ENCODE data around the gene IGFBP4.
"Not testable (repeated sequence)": the region's sequence is repeated elsewhere in the genome, so short reads cannot be mapped to it uniquely, and the experiment has no call there.

The IGFBP4 gene

DNA sequence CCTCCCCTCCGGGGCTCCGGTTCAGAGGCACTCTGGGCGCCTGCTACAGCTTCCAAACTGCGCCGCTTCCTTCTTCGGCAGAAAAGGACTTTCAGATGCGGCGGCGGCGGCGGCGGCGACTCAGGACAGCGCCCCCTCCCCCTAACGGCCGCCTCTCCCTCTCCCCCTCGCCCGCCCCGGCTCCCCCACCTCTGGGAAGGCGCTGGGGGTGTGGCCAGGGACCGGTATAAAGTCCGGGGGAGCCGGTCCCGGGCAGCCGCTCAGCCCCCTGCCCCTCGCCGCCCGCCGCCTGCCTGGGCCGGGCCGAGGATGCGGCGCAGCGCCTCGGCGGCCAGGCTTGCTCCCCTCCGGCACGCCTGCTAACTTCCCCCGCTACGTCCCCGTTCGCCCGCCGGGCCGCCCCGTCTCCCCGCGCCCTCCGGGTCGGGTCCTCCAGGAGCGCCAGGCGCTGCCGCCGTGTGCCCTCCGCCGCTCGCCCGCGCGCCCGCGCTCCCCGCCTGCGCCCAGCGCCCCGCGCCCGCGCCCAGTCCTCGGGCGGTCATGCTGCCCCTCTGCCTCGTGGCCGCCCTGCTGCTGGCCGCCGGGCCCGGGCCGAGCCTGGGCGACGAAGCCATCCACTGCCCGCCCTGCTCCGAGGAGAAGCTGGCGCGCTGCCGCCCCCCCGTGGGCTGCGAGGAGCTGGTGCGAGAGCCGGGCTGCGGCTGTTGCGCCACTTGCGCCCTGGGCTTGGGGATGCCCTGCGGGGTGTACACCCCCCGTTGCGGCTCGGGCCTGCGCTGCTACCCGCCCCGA, at the start of gene IGFBP4:
Gene IGFBP4, plus strand, starts transcription at position 255 of the 792 bp plus-strand sequence. Its CDS starts 286 bp downstream, at position 541.
- H3K4me3 ChIP-seq (ENCODE audit: low read depth, low read length): peak within 1 kb of the TSS; percentile 43

- no peak overlapping the region for H3K4me3 ChIP-seq (ENCODE audit: low read depth, low read length)
Observed at GRCh38 chr17:40399185-40399584, 44.1 kb upstream of the IGFBP4 start.

DNA sequence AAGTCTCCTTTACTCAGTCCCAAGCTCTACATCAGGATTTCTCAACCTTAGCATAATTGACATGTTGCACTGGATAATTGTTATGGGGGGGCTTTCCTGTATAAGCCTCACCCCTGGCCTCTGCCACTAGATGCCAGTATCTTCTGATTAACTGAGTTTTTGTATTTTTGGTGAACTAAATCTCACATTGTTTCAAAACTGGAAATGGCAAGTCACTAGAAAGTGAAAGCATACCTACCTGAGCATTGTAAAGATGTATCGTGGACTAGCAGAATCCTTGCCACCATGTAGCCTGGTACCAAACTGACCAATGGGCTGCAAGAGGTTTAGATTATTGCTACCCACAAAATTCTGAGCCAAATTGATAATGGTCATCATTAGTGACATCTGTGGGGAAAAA, 40.6 kb upstream of the IGFBP4 start:
- H3K4me3 ChIP-seq (ENCODE audit: low read depth, low read length): no peak overlapping the region

DNA sequence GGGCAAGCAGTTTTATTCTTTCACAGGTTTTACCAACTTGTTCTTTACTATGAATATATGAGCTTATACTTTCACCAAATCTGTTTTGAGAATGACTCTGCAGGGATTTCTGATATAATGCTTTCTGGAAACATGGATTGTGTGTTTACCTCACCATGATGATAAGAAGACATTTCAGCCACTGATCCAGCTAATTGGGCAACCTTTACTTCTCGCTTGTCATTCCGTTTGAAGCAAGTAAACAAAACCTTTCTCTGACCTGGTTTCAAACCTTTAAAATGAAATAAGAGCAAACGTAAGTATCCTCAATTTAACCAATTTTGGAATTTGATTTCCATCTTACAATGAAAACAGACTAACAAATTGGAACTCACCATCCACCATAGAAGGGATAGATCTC, 39.2 kb upstream of the IGFBP4 start:
- no peak overlapping the region for H3K4me3 ChIP-seq (ENCODE audit: low read depth, low read length)

DNA sequence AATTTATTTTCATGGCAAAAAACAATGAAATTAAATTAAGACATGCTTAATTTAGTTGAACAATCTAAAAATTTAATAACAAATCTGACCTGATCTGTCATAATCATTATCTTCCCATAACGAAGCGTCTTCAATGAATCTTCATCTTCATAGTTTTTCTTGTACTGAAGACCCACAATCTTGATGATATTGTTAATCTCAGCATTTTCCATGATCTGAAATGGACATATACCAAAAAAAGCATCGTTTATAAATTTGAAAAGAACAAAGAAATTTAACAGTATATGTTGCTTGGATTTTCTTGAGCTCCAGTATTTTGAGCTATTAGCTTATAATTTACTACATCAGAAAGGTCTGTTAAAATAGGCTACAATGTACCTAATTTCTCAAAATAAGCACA, 35.8 kb upstream of the IGFBP4 start:
- H3K4me3 ChIP-seq (ENCODE audit: low read depth, low read length): no peak overlapping the region

DNA sequence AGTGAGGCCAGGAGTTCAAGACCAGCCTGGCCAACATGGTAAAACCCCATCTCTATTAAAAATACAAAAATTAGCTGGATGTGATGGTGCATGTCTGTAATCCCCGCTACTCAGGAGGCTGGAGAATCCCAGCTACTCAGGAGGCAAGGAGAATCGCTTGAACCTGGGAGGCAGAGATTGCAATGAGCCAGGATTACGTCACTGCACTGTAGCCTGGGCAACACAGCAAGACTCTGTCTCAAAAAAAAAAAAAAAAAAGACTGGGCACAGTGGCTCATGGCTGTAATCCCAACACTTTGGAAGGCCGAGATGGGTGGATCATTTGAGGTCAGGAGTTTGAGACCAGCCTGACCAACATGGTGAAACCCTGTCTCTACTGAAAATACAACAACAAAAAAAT, 33.7 kb upstream of the IGFBP4 start:
- not testable (repeated sequence) for H3K4me3 ChIP-seq (ENCODE audit: low read depth, low read length)

DNA sequence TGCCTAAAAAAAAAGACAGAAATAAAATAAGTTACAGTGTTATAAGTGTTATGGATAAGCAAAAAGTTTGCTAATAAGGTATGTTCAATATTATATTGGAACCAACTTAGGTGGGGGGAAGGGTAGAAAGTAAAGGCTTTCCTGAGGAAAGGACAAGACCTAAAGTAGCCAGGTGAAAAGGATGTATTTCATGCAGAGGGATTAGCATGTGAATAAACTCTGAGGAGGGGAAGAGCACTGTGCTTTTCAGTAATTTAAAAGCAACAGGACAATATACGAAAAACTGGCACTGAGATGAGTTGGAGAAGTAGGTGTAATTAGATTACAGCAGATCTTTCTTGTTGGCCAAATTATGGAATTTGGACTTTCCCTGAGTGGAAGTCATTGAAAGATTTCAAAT, 33.2 kb upstream of the IGFBP4 start:
- H3K4me3 ChIP-seq (ENCODE audit: low read depth, low read length): no peak overlapping the region

DNA sequence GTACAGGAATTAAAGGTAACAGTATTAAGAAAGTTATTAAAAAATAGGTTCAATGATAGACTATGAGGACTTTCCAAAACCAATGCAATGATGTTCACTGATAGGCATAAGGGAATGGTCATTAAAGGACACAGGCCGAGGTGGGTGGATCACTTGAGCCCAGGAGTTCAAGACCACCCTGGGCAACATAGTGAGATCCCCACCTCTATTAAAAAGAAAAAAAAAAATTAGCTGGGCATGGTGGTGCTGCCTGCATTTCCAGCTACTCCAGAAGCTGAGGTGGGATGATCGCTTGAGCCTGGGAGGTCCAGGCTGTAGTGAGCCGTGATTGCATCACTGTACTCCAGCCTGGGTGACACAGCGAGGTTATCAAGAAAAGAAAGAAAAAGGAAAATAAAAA, 31.4 kb upstream of the IGFBP4 start:
- no peak overlapping the region for H3K4me3 ChIP-seq (ENCODE audit: low read depth, low read length)

- no peak overlapping the region for H3K4me3 ChIP-seq (ENCODE audit: low read depth, low read length)
Observed at GRCh38 chr17:40412880-40413279, 30.4 kb upstream of the IGFBP4 start.

DNA sequence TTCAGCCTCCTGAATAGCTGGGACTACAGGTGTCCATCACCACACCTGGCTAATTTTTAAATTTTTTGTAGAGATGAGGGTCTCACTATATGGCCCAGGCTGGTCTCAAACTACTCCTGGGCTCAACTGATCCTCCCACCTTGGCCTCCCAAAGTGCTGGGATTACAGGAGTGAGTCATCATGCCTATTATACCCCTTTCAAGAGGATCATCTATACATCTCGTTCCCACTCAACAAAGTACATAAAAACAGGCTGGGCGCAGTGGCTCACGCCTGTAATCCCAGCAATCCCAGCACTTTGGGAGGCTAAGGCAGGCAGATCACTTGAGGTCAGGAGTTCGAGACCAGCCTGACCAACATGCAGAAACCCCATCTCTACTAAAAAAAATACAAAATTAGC, 28.9 kb upstream of the IGFBP4 start:
- not testable (repeated sequence) for H3K4me3 ChIP-seq (ENCODE audit: low read depth, low read length)

DNA sequence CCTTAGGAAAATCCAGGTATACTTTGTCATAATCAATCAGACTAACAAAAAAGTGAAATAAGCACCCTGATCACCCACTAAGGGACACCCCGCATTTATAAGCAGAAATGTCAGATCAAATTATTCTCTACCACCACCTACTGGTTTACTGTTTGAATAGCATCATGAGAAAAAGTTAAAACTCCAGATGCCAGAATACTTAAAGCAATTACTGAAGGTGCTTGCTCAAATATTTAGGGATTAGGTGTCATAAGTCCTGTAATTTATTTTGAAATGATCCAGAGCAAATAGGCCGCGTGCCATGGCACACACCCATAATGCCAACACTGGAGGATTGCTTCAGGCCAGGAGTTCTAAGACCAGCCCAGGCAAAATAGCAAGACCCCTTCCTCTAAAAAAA, 27.9 kb upstream of the IGFBP4 start:
- no peak overlapping the region for H3K4me3 ChIP-seq (ENCODE audit: low read depth, low read length)

DNA sequence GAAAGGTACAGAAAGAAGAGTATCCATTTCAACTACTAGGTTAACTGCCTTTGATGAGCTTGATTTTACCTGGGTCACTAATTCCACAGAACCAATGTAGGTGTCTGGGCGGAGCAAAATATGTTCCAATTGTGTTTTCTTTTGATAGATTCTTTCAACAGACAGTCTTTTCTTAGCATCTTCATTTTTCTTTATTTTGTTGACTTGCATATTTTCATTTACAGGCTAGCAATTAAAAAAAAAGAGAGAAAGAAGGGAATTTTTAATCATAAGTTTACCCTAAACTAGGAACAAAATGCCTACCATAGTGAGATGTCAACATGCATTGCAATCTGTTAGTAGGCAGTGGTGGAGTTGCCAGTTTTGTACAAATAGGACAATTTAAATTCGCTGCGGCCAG, 26.6 kb upstream of the IGFBP4 start:
- peak overlapping the region; percentile 94 for H3K4me3 ChIP-seq (ENCODE audit: low read depth, low read length)

GRCh38 chr17:40417258-40417608, 26.0 kb upstream of the IGFBP4 start:
- peak overlapping the region; percentile 94 for H3K4me3 ChIP-seq (ENCODE audit: low read depth, low read length)

DNA sequence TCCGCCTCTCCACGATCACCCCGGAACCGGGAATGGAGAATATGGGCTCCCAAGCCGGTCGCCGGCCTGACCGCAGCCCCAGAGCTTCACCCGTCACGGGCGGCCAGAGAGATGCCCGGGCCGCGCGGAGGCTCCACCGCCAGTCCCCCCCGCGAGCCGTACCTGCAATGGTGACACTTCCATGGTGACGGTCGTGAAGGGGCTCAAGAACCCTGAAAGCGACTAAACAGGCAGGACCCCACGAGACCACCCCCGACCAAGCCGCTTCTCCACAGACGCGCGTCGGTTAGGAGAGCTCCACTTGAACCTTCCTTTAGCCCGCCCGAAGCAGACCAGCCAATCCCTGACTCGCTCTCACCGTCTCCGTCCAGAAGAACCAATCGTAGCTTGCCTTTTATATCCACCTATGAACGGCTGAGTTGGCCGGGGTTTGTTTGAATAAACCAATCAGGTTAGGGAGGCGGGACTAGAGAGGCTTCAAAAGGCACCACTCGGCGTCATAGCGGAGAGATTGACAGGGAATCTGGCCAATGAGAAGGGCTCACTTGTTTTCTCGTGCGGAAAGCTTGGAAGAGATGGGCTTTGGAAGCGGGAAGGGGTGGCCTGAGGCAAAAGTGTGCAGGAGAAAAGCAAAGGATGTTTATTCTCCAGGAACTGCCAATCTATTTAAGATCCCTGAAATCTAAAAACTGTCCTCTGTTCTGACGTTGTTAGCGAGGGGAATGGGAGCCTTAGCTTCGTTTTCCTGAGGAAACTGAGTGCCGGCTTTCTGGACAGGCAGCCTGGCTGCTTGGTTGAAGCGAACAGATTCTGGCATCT, 25.4 kb upstream of the IGFBP4 start, which contains the start of gene TOP2A:
Gene TOP2A, minus strand, starts transcription at position 288 of the 819 bp plus-strand sequence. Its CDS starts 105 bp downstream, at position 183.
- peak within 1 kb of the TSS; percentile 94 for H3K4me3 ChIP-seq (ENCODE audit: low read depth, low read length)

DNA sequence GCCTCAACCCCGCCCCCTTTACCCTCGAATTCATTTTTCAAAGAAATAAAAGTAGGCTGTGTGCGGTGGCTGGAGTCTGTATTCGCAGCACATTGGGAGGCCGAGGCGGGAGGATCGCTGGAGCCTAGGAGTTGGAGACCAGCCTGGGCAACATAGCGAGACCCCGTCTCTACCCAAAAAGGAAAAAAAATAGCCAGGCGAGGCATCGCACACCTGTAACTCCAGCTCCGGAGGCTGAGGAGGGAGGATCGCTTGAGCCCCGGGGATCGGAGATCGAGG, 24.9 kb upstream of the IGFBP4 start:
- peak overlapping the region; percentile 38 for H3K4me3 ChIP-seq (ENCODE audit: low read depth, low read length)

DNA sequence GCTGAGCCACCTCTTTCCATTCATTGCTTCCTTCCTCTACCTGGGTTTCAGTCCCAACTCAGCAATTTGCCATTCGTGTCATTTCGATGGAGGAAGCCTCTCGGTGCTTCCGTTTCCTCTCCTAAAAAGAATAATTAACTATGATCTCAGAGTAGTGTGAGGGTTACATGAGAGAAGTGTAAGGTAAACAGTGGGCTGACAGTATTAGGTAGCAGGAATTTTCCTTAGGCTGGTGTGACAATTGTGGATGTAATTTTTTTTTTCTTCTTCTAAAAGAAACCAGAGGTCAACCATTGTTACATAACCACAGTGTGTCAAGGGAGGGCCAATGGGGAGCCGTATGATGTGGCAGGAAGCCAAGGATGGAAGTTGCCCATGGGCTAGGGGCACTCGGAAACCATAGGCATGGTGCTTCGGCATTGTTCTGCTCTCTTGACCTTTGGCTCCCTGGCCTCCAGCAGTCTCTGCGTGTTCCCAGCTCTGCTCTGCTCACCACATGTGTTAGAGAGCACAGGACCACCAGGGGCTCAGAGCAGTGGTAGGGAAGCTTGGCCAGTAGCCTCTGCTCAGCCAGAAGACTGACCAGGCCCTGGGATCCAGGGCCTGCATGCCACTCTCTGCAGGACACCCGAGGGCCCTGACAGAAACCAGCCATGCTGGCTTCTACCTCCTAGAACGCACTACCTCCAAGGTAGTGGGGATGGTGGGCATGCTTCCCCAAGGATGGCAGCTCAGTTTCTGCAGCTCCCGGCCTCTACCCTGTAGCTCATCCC, 23.5 kb upstream of the IGFBP4 start:
- H3K4me3 ChIP-seq (ENCODE audit: low read depth, low read length): no peak overlapping the region

DNA sequence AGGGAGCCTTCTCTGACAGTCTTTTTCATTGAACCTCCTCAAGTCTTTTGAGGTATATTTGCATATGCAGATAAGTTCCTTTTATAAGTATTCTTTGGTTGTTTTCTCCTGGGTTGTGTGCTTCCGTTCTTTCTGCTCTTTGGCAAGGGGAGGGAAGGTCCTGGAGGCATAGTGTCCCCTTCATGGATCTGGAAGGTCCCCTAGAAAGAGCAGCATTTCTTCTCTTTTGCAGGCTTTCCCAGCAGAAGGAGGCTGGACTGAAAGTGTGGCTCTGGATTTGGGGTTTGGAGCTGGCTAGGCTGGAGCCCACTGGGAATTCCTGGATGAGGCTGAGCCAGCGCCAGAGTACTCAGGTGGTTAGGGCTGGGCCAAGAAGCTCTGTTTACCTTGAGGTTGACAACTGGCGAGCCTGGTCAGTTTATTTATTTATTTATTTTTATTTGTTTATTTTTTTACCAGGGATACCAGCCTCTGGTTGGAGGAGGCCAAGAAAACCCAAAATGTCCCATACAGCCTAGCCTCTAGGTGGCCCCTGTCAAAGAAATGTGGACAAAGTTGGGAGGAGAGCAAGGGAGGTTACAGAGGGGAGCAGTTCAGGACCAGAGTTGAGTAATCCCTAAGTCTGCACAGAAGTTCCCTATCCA, 20.1 kb upstream of the IGFBP4 start:
- H3K4me3 ChIP-seq (ENCODE audit: low read depth, low read length): no peak overlapping the region

GRCh38 chr17:40425741-40426140, 17.5 kb upstream of the IGFBP4 start:
- H3K4me3 ChIP-seq (ENCODE audit: low read depth, low read length): no peak overlapping the region

DNA sequence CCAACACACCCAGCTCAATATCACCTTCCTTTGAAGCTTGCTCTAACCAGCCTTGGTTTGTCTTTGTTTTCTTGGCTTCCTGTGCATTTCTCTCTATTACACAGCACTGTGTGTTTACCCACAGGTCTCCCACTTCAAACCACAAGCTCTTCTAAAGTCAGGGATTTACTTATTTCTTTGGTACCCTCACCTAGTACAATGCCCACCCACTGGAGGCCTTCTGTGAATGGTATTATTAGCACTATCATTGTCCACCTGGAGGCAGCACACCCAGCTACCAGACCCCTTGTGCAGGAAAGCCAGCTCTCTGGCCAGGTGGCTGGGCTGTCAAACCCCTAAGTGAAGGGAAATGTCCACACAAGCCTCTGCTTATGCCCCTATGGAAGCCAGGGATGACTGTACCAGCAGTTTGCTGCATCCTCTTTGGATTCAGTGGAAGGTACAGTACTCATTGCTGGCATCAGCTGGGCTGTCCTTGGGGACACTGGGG, 16.2 kb upstream of the IGFBP4 start:
- no peak overlapping the region for H3K4me3 ChIP-seq (ENCODE audit: low read depth, low read length)

GRCh38 chr17:40430272-40431230, 12.7 kb upstream of the IGFBP4 start:
- no peak overlapping the region for H3K4me3 ChIP-seq (ENCODE audit: low read depth, low read length)
